NCI-H82 (cell line): ENCODE measurements around the gene CR1.
A peak's percentile ranks its signal among the peaks of the same experiment; 100 is the strongest.
"Not testable (repeated sequence)": the region's sequence is repeated elsewhere in the genome, so short reads cannot be mapped to it uniquely, and the experiment has no call there.

Source experiments
- DNase-seq: peaks from one replicate; lab custom pipeline; 2025; lab: John Stamatoyannopoulos, UW

Gene CR1

GRCh38 chr1:207503950-207504349 is 8.0 kb downstream of the CR1 start:
- DNase-seq: no peak

GRCh38 chr1:207504438-207504837 is 8.5 kb downstream of the CR1 start:
- DNase-seq: no peak

- no peak for DNase-seq
These were observed 14.5 kb downstream of the CR1 start for GRCh38 chr1:207510444-207510843.

DNA sequence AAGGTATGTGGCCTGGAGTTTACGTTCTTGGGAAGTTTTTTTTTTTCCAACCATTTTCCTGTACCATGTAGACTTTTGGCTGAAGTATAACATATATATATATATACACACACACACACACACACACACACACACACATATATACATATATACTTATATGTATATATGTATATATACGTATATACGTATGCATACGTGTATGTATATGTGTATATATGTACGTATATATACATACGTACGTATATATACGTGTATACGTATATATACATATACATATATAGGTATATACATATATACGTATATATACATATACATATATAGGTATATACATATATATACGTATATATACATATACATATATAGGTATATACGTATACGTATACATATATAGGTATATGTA is 18.9 kb downstream of the CR1 start:
- no peak for DNase-seq

DNA sequence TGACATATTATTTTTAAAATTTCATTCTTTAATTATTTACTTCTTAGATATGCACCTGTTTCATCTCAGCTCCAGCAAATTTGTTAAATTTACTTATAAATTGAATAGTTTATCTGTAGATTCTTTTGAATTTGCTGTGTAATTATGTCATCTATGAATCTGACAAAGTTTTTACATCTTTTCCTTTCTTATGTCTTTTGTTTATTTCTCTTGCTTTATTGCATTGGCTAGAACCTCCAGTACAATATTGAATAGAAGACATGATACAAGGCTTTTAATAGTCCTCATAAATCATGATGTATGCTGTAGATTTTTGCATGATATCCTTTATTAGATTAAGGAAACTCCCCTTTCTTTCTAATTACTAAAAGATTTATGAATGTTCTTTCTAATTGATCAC is 20.8 kb downstream of the CR1 start:
- no peak for DNase-seq

- DNase-seq: no peak
These were observed 22.8 kb downstream of the CR1 start for GRCh38 chr1:207518608-207519236.

GRCh38 chr1:207519505-207520399 is 23.8 kb downstream of the CR1 start:
- no peak for DNase-seq

DNA sequence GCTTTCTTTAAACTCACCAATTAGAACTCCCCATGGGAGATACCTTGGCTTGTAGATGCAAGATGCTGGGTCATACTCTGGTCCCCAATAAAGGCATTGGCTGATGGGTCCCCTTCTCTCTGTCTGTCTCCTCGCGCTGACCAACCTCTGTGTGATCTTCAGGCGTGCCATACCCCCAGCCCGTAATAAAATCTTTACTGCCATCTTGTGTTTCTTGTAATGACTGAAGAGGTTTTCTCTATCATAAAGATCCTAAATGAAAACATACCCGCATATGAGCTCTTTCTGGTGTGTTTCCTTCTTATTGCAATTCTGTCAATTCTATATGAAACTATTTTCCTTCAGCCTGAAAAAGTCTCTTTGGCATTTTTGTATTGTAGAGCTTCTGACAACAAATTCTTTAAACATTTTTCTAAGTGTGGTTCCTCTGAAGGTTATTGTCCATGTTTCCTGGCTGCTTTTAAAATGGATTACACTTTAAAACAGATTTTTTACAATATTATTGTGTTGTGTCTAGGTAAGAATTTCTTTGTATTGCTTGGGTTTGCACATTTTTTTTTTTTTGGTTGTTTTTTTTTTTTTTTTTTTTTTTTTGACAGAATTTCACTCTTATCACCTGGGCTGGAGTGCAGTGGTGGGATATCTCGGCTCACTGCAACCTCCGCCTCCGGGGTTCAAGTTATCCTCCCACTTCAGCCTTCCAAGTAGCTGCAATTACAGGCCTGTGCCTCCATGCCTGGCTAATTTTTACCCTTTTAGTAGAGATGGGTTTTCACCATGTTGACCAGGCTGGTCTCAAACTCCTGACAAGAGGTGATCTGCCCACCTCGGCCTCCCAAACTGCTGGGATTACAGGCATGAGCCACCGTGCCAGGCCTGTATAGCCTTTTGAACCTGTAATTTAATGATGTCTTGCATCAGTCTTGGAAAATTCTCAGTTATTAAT is 24.7 kb downstream of the CR1 start:
- not testable (repeated sequence) for DNase-seq

- not testable (repeated sequence) for DNase-seq
These were observed 29.3 kb downstream of the CR1 start for GRCh38 chr1:207525239-207525638.

GRCh38 chr1:207528401-207528800 is 32.4 kb downstream of the CR1 start:
- not testable (repeated sequence) for DNase-seq

GRCh38 chr1:207536263-207536662 is 40.3 kb downstream of the CR1 start:
- not testable (repeated sequence) for DNase-seq

GRCh38 chr1:207546677-207547357 is 50.9 kb downstream of the CR1 start:
- not testable (repeated sequence) for DNase-seq

GRCh38 chr1:207554823-207555222 is 58.9 kb downstream of the CR1 start:
- not testable (repeated sequence) for DNase-seq

- peak; percentile 34 for DNase-seq
These were observed 69.8 kb downstream of the CR1 start for GRCh38 chr1:207565546-207566468.

GRCh38 chr1:207571926-207572325 is 76.0 kb downstream of the CR1 start:
- DNase-seq: not testable (repeated sequence)

DNA sequence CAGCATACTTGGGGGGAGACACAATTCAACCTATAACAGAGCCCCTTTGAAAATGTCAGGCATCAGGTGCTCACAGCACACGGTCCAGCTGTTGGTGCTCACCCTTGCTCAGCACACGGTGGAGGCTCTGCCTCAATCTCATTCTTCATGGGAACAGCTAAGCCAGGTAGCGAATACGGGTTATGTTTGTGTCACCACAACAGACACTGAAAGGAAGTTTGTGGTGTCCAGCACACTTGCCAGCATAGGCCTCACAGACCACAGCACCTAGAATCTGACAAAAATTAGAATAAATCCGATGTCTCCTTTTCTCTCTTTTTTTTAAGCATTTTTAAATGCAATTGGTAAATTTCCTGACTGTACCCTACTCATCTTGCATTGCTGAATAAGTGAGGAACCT is 77.1 kb downstream of the CR1 start:
- not testable (repeated sequence) for DNase-seq

DNA sequence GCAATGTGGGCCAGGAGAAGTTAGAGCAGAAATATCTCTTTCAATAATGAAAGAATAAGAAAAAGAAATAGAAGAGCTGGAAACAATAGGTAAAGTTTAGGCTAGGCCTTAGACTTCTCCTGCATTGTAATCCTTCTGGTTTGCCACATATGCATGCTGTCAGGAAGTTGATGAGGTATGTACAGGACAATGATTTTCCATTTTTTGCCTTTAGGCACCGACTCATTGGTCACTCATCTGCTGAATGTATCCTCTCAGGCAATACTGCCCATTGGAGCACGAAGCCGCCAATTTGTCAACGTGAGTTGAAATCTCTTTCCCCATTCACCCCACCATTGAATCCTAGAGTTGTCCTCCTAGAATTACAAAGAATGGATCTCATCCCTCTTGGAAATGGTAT is 79.4 kb downstream of the CR1 start:
- not testable (repeated sequence) for DNase-seq

GRCh38 chr1:207578796-207579435 is 83.0 kb downstream of the CR1 start:
- no peak for DNase-seq

DNA sequence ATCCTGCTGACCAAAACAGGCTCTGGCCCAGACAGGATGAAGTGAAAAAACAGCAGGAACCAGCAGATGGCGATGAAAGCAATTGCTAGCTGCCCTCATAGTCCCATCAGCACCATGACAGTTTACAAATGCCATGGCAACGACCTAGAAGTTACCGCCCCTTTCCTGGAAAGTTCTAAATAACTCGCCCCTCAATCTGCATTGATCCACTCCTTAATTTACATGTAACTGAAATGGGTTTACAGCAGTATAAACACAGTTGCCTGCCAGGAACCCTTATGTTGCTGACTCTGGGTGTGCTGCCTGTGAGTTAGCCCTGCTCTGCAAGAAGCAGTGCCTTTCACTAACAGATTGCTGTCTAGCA is 83.5 kb downstream of the CR1 start:
- peak; percentile 79 for DNase-seq
